HG03159 (cell line): Measurements from ENCODE around the gene GJA1.
"Not testable (repeated sequence)": the region's sequence is repeated elsewhere in the genome, so short reads cannot be mapped to it uniquely, and the experiment has no call there.

Experiments used
- ATAC-seq: cut with Tn5 transposase; IDR thresholded peaks from one replicate; pipeline ENCODE4 v1.9.1; 2021; ENCODE audit warnings: mild to moderate bottlenecking, moderate library complexity; ENCODE audit not compliant: unreplicated experiment

GJA1 gene

GRCh38 chr6:121435444-121436069 is at the start of gene GJA1:
Gene GJA1, plus strand, starts transcription at chr6:121435646. Its CDS starts 11,202 bp downstream, at chr6:121446848.
- no peak for ATAC-seq

GRCh38 chr6:121386551-121386950 is 48.9 kb upstream of the GJA1 start:
- ATAC-seq = not testable (repeated sequence)

DNA sequence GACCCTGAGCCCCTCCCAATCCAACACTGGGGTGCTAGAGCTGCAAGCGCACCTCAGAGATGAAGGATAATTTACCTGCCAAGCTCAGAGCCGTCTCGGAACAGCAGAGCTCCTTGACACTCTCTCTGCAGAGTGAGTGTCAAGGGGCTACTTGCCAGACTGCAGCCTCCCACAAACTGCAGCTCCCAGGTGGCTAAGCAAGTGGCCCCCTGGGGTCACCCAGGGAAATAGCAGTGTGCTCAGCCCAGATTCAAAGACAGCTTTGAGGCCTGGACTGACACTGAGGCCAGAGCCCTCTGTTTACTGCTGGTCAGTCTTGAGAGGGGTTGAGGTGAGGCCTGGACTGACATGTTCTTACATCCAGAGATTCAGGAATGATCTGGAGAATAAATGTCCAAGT is 46.0 kb upstream of the GJA1 start:
- ATAC-seq = no peak

DNA sequence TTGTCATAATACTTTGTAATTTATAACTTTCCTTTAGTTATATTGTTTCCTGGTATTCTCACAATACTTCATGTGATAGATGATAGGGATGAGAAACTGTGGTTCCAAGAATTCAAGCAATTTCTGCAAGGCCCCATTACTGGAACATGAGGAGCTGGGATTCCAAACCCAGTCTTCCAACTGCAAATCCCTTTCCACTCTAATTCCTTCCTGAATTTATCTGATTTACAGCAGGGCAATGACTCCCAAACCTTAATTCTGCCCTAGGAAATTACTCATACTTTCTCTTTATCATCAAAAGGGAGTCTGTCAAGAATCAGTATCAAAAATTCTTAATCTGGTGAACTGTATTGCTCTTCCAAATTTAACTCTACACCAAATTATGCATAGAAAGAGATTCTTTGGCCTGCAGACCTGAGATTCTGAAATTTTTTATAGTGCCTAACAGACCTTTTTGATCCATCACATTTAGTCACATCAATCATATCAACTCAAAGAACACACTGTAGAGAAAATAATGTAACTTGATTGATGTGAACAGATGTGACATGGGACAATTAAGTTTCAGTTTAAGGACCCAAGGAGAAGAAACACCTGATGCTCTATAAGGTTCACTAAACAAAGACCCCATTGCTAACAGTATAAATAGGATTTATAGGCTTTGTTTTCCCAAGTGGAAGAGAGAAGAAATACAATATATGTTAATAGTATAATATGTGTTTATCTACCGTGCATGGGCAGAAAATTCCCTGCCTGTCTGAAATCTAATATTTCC is 41.5 kb upstream of the GJA1 start:
- no peak for ATAC-seq

GRCh38 chr6:121395736-121396135 is 39.7 kb upstream of the GJA1 start:
- no peak for ATAC-seq

DNA sequence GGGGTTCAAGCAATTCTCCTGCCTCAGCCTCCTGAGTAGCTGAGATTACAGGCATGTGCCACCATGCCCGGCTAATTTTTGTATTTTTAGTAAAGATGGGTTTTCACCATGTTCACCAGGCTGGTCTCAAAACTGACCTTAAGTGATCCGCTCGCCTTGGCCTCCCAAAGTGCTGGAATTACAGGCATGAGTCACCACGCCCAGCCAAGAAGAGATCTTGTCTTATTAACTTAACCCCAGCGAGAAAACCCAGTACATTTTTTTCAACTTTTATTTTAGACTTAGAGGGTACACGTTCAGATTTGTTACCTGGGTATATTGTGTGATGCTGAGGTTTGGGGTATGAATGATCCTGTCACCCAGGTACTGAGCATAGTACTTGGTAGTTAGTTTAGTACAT is 38.3 kb upstream of the GJA1 start:
- not testable (repeated sequence) for ATAC-seq

- no peak for ATAC-seq
Observed at GRCh38 chr6:121398127-121398526, 37.3 kb upstream of the GJA1 start.

- ATAC-seq = no peak
Observed at GRCh38 chr6:121399966-121400365, 35.5 kb upstream of the GJA1 start.

GRCh38 chr6:121403964-121404363 is 31.5 kb upstream of the GJA1 start:
- ATAC-seq = no peak

GRCh38 chr6:121405306-121405705 is 30.1 kb upstream of the GJA1 start:
- ATAC-seq = no peak

DNA sequence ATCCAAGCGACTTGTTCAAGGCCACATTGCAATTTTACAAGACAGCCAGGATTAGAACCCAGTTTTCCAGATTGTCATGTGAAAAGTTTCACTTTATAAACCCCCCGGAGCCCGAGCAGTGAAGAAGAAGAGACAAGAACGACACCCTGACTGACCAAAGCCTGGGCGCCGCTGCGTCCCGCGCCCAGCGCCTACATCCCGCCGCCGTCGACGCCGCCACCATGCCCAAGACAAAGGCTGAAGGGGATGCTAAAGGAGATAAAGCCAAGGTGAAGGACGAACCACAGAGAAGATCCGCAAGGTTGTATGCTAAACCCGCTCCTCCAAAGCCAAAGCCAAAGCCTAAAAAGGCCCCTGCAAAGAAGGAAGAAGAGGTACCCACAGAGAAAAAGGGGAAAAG is 27.1 kb upstream of the GJA1 start:
- ATAC-seq = no peak

DNA sequence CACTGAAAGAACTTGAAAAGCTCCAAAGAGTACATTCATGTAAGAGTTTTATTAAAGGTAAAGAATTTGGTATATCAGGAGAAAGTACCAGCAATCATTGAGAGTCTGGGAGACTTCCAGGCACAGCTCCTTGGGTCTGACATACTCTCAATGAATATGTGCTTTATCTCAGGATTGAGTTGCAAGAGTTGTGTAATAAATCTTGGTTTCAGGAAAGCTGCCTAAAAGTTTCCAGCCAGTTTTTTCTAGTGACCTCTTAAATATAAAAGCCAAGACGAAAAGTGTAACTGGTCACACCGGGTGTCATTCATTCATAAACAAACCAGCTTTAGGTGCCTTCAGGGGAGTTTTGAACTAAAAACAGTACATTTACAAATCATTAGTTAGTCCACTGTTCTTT is 21.6 kb upstream of the GJA1 start:
- ATAC-seq = no peak

GRCh38 chr6:121418346-121418745 is 17.1 kb upstream of the GJA1 start:
- ATAC-seq = no peak

DNA sequence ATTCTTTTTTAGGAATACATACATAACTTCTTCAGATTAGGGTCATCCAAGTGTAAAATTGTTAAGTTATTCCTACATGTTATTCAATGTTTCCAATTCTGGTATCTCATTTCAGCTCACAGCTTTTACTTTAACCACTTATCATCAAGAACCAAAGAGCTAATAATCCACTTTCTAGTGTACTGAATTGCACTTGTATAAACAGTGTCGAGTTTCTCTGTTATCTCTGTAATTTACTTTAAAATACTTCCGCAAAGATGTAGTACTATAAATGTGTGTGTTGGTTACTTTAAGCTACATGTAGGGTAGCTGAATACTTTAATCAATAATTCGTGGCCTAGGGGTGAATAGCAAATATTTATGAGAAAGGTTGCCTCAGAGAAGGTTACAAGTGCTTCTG is 8.8 kb upstream of the GJA1 start:
- ATAC-seq = no peak

- no peak for ATAC-seq
Observed at GRCh38 chr6:121428872-121429756, 6.3 kb upstream of the GJA1 start.

DNA sequence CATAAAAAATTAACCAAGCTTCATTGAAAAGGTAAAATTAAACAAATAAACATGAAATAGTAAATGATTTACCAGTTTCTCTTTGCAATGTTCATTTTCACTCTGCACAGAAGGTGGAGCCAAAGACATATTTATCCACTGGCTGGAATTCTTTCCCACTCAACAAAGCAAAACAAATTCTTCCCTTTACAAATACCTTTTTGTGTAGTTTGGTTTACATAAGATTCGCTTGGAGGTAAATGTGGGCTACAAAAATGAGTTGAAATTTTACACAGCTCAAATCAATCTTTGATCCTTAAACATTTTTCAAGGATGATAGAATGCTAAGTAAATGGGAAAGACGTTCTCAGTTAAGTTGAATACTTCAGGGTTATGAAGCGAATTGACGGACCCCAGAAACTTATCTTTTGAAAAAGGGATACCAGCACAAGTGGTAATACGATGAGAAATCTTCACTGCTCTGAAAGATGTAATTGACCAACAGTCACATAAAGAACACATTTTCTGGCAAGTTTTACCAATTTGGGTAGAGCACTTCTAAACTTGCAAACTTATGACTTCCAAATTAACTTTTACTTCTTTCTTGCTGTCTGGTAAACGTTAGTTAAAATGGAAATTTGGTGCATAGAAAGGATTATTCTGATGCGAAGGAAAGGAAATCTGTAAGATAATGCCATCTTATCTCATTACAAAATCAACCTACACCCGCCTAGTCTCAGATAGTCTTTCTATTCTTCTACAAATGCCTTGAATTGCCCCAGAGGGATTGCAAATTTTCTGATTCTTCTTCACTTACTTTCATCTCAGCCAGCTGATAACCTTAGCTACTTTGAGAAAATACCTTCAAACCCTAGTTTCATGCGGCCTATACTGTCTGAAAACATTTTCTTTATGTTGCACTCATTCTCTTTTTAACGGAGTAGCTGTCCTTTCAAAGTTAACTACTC is 4.7 kb upstream of the GJA1 start:
- ATAC-seq = no peak

GRCh38 chr6:121431776-121432175 is 3.7 kb upstream of the GJA1 start:
- not testable (repeated sequence) for ATAC-seq

DNA sequence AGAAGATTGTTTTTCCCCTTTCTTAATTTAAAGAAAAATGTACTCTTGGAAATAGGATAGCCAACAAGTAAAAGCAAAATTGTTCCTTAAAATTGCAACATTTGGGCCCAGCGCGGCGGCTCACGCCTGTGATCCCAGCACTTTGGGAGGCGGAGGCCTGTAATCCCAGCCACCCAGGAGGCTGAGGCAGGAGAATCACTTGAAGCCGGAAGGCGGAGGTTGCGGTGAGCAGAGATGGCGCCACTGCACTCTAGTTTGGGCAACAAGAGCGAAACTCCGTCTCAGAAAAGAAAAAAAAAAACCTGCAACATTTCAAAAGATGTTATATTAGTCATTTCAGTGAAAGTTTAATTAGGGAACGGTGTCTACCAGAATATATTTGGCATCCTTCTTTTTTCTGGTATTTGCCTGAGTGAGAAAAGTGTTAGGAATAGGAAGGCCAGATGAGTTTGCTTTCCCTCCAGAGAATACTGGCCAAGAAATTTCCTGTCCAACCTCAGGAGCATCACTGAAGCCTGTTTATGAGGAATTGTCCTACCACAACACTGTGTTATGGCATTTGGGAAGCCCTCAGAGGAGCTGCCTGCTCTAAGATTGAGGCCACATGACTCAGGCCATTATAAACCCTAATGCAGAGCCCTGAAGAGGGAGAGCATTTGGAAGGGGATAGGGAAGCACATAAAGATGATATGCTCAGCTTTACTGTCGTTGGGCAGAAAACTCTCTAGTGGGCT is 1.2 kb upstream of the GJA1 start:
- ATAC-seq = no peak

DNA sequence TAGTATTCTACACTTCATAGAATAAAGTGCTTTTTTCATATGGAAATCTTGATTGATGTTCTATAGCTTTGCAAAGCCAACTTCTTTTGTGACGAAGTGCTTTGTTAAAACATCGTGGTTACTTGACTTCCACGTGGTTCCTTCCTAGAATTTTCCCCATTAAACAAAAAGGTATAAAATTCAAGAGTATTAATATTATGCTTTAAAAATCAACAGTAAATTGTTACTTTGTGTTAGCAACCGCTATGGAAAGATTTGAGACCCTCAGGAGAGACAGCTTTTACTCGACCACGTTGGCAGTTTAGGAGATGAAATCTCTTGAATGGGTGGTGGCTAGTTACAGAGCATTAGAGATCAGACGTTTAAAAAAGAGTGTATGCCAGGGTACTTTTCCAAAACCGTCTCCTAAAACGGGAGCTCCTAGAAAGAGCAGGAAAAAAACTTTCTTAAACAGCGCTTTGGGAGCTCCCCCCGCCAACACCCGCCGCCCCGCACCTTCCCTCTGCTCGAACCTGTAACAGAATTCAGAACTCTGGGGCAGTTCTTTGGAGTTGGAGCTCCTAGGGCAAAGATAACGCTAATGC is 920 bp downstream of the GJA1 start:
- no peak for ATAC-seq
